ENCODE measurements around the gene ISG20. TPM values are rescaled to one million over a fixed set of nuclear protein-coding genes. Genes with fewer than 3 reads are reported as not detected.
A peak's percentile ranks its signal among the peaks of the same experiment; 100 is the strongest.

ISG20 gene
- total and polyA plus RNA-seq, 4 donors: 1.4 to 7.4 (median 4.0) TPM

DNA sequence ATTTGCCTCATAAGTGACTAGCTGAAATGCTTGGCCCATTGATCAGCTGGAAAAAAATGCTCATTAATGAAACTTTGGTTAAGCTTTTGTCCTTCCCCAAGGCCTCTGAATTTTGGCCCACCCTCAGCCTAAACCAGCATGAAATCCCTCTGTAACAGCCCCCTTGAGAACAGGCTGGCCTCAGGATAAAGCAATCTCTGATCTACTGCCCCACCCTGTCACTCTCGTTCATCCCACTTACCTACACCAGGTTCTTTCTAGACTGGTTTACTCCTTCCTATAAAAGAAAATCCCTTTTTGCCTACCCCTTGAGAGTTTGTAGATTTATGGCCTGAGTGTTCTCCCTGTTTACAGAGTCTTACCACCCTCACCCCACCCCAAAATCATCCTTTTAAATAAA is 21.0 kb upstream of the ISG20 start:
- peaks cover 13% of the 10 kb centered on the region for H3K36me3 ChIP-seq (ENCODE audit: control insufficient read depth, insufficient read depth, low read length)
- H3K4me3 ChIP-seq (ENCODE audit: low read depth, low read length): no peak overlapping the region
- DNase-seq (ENCODE audit: low read depth in 4 of 6, low spot score in 6 of 6): no peak
- no peaks in the 10 kb centered on the region for H3K27me3 ChIP-seq (ENCODE audit: control insufficient read depth, insufficient read depth, low read length)
- H3K9me3 ChIP-seq (ENCODE audit: control insufficient read depth, insufficient read depth, low read length): no peaks in the 10 kb centered on the region
- H3K27ac ChIP-seq (ENCODE audit: low read depth, low read length): no peak overlapping the region
- peaks cover 15% of the 10 kb centered on the region for H3K4me1 ChIP-seq (ENCODE audit: control insufficient read depth, insufficient read depth, low read length)
- no CpG with 5 or more reads among the region's 1 CpG for WGBS (ENCODE audit: insufficient coverage)

DNA sequence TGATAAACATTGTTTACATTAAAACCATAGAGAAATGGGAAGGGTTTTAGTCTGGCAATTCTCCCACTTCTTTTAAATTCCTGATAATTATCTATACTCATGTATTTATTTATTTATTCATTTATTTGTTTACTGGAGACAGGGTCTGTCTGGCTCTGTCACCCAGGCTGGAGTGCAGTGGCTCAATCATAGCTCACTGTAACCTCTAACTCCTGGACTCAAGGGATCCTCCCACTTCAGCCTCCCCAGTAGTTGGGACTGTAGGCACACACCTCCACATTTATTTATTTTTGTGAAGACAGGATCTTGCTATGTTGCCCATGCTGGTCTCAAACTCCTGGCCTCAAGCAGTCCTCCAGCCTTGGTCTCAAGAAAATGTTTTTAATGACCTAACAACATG is 20.1 kb upstream of the ISG20 start:
- no peaks in the 10 kb centered on the region for H3K27me3 ChIP-seq (ENCODE audit: control insufficient read depth, insufficient read depth, low read length)
- peaks cover 8% of the 10 kb centered on the region for H3K36me3 ChIP-seq (ENCODE audit: control insufficient read depth, insufficient read depth, low read length)
- no peak for DNase-seq (ENCODE audit: low read depth in 4 of 6, low spot score in 6 of 6)
- H3K27ac ChIP-seq (ENCODE audit: low read depth, low read length): no peak overlapping the region
- H3K9me3 ChIP-seq (ENCODE audit: control insufficient read depth, insufficient read depth, low read length): no peaks in the 10 kb centered on the region
- no peak overlapping the region for H3K4me3 ChIP-seq (ENCODE audit: low read depth, low read length)
- peaks cover 15% of the 10 kb centered on the region for H3K4me1 ChIP-seq (ENCODE audit: control insufficient read depth, insufficient read depth, low read length)

DNA sequence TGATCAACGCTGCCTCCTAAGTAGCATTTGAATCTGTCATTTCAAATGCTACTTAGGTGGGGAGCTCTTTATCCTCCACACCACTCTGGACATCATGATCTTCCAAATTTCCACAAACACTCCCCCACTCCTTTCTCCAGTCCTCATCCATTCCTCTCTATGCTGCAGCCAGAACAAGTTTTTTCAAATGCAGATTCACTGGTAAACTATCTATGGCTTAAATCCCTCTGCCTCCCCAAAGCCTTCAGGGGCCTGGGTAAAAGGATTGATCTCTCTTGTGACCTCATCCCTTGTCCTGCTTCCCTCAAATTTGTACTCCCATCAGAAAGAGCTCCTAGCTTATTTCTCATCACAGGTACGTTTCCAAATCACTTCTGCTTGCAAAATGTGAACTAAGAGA is 19.0 kb upstream of the ISG20 start:
- H3K36me3 ChIP-seq (ENCODE audit: control insufficient read depth, insufficient read depth, low read length): peaks cover 7% of the 10 kb centered on the region
- H3K27me3 ChIP-seq (ENCODE audit: control insufficient read depth, insufficient read depth, low read length): no peaks in the 10 kb centered on the region
- peaks cover 23% of the 10 kb centered on the region for H3K4me1 ChIP-seq (ENCODE audit: control insufficient read depth, insufficient read depth, low read length)
- no peaks in the 10 kb centered on the region for H3K9me3 ChIP-seq (ENCODE audit: control insufficient read depth, insufficient read depth, low read length)
- no peak overlapping the region for H3K4me3 ChIP-seq (ENCODE audit: low read depth, low read length)
- H3K27ac ChIP-seq (ENCODE audit: low read depth, low read length): no peak overlapping the region
- no peak for DNase-seq (ENCODE audit: low read depth in 4 of 6, low spot score in 6 of 6)
- no CpG with 5 or more reads among the region's 2 CpGs for WGBS (ENCODE audit: insufficient coverage)

DNA sequence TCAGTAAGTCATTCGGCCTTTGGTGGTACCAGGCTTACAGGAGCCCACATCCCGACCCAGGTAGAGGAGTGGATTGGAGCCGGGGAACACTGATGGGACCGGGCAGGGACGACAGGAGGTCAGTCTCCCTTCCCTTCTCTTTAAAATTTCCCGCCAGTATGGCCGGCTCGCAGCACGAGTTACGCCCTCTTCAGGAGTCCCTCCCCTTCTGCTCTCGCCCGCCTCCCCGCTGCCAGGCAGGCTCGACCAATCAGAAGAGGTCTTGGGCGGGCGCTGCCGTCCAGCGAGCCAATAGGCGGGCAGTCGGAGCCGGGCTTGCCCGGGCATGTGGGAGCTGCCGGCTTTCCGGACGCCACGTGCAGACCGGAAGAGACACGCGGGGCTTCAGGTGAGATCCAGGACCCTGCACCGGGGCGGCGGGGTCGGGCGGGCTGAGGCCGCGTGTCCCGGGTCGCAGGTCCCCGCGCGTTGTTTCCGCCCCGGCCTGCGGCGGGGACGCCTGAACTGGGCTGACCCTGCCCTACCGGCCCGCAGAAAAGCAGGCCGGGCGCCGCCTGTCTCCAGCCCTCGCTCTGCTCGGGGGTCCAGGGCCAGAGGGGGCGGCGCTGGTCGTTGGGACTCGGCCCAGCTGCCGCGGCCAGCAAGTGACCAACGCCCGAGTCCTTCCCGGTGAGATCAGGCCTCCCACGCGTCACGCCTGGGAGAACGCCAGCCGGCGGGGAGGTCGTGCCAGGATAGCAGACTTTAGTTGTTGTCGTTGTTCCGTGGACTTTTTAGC is 17.6 kb upstream of the ISG20 start, which contains the start of gene AEN:
AEN (plus strand) TSS at position 346 of the 778 bp plus-strand sequence. CDS start 4,870 bp downstream, outside the sequence.
- peak in 5 of 6 donors; percentile 86 to 98 (median 93) for DNase-seq (ENCODE audit: low read depth in 4 of 6, low spot score in 6 of 6)
- Histone ChIP-seq H3K4me1 (ENCODE audit: control insufficient read depth, insufficient read depth, low read length) (peaks cover 23% of the 10 kb centered on the region), H3K9me3 (ENCODE audit: control insufficient read depth, insufficient read depth, low read length) (no peaks in the 10 kb centered on the region), H3K4me3 (ENCODE audit: low read depth, low read length) (peak within 1 kb of the TSS; percentile 59), H3K27ac (ENCODE audit: low read depth, low read length) (peak within 1 kb of the TSS; percentile 52), H3K36me3 (ENCODE audit: control insufficient read depth, insufficient read depth, low read length) (peaks cover 6% of the 10 kb centered on the region), H3K27me3 (ENCODE audit: control insufficient read depth, insufficient read depth, low read length) (no peaks in the 10 kb centered on the region)
- under 1% methylated on average over 71 of the region's 71 CpGs for WGBS (ENCODE audit: insufficient coverage)

DNA sequence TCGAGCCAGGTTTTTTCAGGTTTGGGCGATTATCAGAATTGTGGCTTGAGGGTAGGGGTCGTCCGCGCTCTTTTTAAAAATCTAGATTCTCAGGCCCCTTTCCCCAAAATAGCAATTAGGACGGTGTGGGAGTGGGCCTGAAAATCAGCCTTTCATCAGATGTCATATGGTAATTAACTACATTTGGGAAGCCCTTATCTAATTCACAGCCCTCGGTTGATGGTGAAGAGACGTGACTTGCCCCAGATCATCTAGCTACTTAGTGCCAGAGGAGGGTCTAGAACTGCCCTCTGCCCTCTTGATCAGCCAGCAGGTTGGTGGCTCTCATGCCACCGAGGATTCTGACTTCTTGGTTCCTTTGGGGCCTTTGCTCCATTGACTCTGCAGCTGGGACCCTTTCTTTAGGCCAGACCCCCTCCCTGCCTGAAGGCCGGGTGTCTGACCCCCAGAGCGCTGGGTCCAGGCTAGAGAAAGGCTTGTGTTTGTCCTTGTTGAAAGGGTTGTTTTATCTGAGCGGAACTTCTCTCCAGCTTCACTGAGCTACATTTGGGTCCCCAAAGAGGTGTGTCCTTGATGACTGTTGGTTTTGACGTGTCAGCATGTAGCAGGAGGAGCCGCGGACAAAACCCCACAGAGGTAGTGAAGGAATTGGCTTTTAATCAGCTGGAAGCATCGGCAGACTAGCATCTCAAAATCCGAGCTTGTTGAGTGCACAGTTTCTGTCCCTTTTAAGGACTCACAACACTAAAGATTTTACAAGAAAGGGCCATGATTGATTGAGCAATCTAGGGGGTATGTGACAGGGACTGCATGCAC is 16.8 kb upstream of the ISG20 start:
- H3K27me3 ChIP-seq (ENCODE audit: control insufficient read depth, insufficient read depth, low read length): no peaks in the 10 kb centered on the region
- WGBS (ENCODE audit: insufficient coverage): 9% methylated on average over 6 of the region's 17 CpGs
- H3K27ac ChIP-seq (ENCODE audit: low read depth, low read length): peak overlapping the region; percentile 52
- no peaks in the 10 kb centered on the region for H3K9me3 ChIP-seq (ENCODE audit: control insufficient read depth, insufficient read depth, low read length)
- H3K36me3 ChIP-seq (ENCODE audit: control insufficient read depth, insufficient read depth, low read length): peaks cover 11% of the 10 kb centered on the region
- DNase-seq (ENCODE audit: low read depth in 4 of 6, low spot score in 6 of 6): no peak
- peaks cover 23% of the 10 kb centered on the region for H3K4me1 ChIP-seq (ENCODE audit: control insufficient read depth, insufficient read depth, low read length)
- peak overlapping the region; percentile 59 for H3K4me3 ChIP-seq (ENCODE audit: low read depth, low read length)

DNA sequence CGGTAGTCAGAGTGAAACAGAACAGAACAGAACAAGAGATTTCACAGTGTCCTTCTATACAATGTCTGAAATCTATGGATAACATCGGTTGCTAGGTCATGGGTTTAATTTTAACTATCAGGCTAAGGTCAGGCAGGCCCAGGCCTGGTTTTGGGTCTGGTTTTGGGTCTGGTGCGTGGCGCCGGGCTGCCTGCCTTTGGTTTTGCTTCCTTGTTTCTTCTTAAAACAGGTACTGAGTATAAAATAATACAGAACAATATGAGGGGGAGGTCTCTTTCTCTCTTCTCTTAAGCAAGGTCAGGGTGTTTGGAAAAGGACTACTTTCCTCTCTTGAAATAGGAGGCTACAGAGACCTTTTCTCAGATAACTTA is 16.2 kb upstream of the ISG20 start:
- Histone ChIP-seq H3K27me3 (ENCODE audit: control insufficient read depth, insufficient read depth, low read length) (no peaks in the 10 kb centered on the region), H3K4me3 (ENCODE audit: low read depth, low read length) (no peak overlapping the region), H3K9me3 (ENCODE audit: control insufficient read depth, insufficient read depth, low read length) (no peaks in the 10 kb centered on the region), H3K27ac (ENCODE audit: low read depth, low read length) (no peak overlapping the region), H3K36me3 (ENCODE audit: control insufficient read depth, insufficient read depth, low read length) (peaks cover 11% of the 10 kb centered on the region), H3K4me1 (ENCODE audit: control insufficient read depth, insufficient read depth, low read length) (peaks cover 23% of the 10 kb centered on the region)
- no peak for DNase-seq (ENCODE audit: low read depth in 4 of 6, low spot score in 6 of 6)
- WGBS (ENCODE audit: insufficient coverage): 20% methylated on average over 1 of the region's 5 CpGs

DNA sequence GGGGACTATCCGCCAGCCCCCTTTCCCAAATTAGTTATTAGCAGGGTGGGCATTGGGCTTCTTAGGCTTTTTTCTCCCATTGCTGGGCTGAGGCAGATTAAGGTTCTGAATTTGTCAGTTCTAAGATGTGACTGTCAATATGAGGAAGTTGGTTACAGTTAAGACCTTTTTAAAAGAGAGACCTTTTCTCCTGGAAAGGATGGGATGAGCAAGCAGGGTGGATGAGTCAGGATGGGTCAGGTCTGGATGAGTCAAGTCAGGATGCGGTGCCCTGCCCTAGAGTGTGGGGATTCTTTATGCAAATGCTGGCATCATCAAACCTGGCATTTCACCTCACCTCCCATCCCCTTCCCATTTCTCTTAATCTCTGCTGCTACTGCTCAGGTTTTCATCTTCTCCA is 15.8 kb upstream of the ISG20 start:
- H3K4me3 ChIP-seq (ENCODE audit: low read depth, low read length): no peak overlapping the region
- WGBS (ENCODE audit: insufficient coverage): 100% methylated on average over 1 of the region's 2 CpGs

DNA sequence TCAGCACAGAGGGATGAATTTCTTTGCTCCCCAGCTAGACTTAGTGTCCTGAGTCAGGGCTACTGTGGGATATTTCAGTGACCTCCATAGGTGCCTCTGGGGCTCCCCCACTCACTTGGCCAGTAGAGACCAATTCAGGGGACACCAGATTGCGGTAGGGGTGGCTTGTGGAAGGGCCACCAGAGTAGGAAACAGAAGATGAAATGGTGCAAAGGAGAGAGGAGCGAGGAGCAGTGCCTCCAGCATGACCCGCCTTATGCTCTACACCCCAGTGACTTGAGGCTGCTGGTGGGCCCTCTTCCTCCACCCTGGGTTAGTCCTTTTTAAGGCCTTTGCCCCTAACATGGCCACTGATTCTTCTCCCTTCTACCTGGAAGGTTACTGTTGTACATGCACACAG is 15.2 kb upstream of the ISG20 start:
- no peak overlapping the region for H3K27ac ChIP-seq (ENCODE audit: low read depth, low read length)
- no peaks in the 10 kb centered on the region for H3K27me3 ChIP-seq (ENCODE audit: control insufficient read depth, insufficient read depth, low read length)
- H3K9me3 ChIP-seq (ENCODE audit: control insufficient read depth, insufficient read depth, low read length): no peaks in the 10 kb centered on the region
- H3K36me3 ChIP-seq (ENCODE audit: control insufficient read depth, insufficient read depth, low read length): peaks cover 15% of the 10 kb centered on the region
- 100% methylated on average over 3 of the region's 3 CpGs for WGBS (ENCODE audit: insufficient coverage)
- H3K4me3 ChIP-seq (ENCODE audit: low read depth, low read length): no peak overlapping the region
- H3K4me1 ChIP-seq (ENCODE audit: control insufficient read depth, insufficient read depth, low read length): peaks cover 23% of the 10 kb centered on the region
- no peak for DNase-seq (ENCODE audit: low read depth in 4 of 6, low spot score in 6 of 6)

More for the DNA sequence above, 15.8 kb upstream of the ISG20 start:
- Histone ChIP-seq H3K27ac (ENCODE audit: low read depth, low read length) (no peak overlapping the region), H3K36me3 (ENCODE audit: control insufficient read depth, insufficient read depth, low read length) (peaks cover 12% of the 10 kb centered on the region), H3K9me3 (ENCODE audit: control insufficient read depth, insufficient read depth, low read length) (no peaks in the 10 kb centered on the region), H3K27me3 (ENCODE audit: control insufficient read depth, insufficient read depth, low read length) (no peaks in the 10 kb centered on the region), H3K4me1 (ENCODE audit: control insufficient read depth, insufficient read depth, low read length) (peaks cover 23% of the 10 kb centered on the region)
- no peak for DNase-seq (ENCODE audit: low read depth in 4 of 6, low spot score in 6 of 6)

DNA sequence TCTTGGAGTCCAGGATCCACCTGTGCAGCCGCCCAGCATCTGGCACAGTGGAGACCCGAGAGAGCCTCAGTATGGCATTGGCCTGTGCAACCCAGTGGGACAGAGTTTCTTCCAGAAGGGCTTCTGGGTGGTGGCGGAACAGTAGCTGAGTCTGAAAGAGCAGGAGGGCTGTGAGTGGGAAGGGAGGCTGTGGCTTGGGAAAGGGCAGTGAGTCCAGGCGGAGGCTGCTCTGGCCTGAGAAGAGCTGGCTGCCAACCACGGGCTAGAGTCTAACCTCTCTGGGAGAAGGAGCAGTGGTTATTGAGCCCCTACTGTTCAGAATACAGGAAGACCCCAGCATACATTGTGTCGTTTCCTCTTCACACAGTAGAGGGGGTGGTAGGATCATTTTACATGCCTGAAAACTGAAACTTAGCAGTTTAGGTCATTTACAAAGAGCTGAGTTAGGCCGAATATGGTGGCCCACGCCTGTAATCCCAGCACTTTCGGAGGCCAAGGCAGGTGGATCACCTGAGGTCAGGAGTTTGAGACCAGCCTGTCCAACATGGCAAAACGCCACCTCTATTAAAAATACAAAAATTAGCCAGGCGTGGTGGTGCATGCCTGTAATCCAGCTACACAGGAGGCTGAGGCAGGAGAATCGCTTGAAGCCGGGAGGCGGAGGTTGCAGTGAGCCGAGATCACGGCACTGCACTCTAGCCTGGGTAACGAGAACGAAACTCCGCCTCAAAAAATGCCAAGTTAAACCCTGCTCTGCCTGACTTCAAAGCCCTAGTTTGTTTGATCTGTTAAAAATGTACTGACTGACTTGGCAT is 14.5 kb upstream of the ISG20 start:
- DNase-seq (ENCODE audit: low read depth in 4 of 6, low spot score in 6 of 6): peak in 2 of 6 donors; percentile 81 to 86
- WGBS (ENCODE audit: insufficient coverage): 82% methylated on average over 14 of the region's 19 CpGs
- Histone ChIP-seq H3K36me3 (ENCODE audit: control insufficient read depth, insufficient read depth, low read length) (peaks cover 21% of the 10 kb centered on the region), H3K4me3 (ENCODE audit: low read depth, low read length) (no peak overlapping the region), H3K27ac (ENCODE audit: low read depth, low read length) (no peak overlapping the region), H3K4me1 (ENCODE audit: control insufficient read depth, insufficient read depth, low read length) (peaks cover 23% of the 10 kb centered on the region), H3K27me3 (ENCODE audit: control insufficient read depth, insufficient read depth, low read length) (no peaks in the 10 kb centered on the region), H3K9me3 (ENCODE audit: control insufficient read depth, insufficient read depth, low read length) (no peaks in the 10 kb centered on the region)

All from spinal cord (tissue), 10 donors.